ENCODE data around the gene KCTD1. TPM values are rescaled to one million over a fixed set of nuclear protein-coding genes. Genes with fewer than 3 reads are reported as not detected.

KCTD1 gene
- total RNA-seq, 1 donor from 2014 or later = 31.8 TPM

- peaks cover 39% of the 10 kb centered on the region for H3K4me1 ChIP-seq (ENCODE audit: insufficient read depth, low read length)
- H3K4me3 ChIP-seq (ENCODE audit: insufficient read depth, low read depth, low read length) = no peak overlapping the region
- no peak overlapping the region for H3K9ac ChIP-seq (ENCODE audit: low read length)
- H2AFZ ChIP-seq (ENCODE audit: low read depth, low read length) = no peak overlapping the region
- TF ChIP-seq, protein P1, sequence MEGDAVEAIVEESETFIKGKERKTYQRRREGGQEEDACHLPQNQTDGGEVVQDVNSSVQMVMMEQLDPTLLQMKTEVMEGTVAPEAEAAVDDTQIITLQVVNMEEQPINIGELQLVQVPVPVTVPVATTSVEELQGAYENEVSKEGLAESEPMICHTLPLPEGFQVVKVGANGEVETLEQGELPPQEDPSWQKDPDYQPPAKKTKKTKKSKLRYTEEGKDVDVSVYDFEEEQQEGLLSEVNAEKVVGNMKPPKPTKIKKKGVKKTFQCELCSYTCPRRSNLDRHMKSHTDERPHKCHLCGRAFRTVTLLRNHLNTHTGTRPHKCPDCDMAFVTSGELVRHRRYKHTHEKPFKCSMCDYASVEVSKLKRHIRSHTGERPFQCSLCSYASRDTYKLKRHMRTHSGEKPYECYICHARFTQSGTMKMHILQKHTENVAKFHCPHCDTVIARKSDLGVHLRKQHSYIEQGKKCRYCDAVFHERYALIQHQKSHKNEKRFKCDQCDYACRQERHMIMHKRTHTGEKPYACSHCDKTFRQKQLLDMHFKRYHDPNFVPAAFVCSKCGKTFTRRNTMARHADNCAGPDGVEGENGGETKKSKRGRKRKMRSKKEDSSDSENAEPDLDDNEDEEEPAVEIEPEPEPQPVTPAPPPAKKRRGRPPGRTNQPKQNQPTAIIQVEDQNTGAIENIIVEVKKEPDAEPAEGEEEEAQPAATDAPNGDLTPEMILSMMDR (IDR thresholded peaks at IDR 0.05; ENCODE audit: insufficient read depth, low read depth, low read length) = no peak
- TF ChIP-seq EZH2 (IDR thresholded peaks at IDR 0.05; ENCODE audit: insufficient read depth, low read length) = no peak
- H3K36me3 Mint-ChIP-seq (ENCODE audit: low read depth, unreplicated experiment) = peaks cover 2% of the 10 kb centered on the region
- no peaks in the 10 kb centered on the region for H4K20me1 ChIP-seq (ENCODE audit: insufficient read depth, low read length)
- no peaks in the 10 kb centered on the region for H3K27me3 ChIP-seq (ENCODE audit: insufficient read depth, low read length)
- no peak overlapping the region for H3K27ac ChIP-seq (ENCODE audit: low read depth, low read length)
- no peaks in the 10 kb centered on the region for H3K27me3 Mint-ChIP-seq (ENCODE audit: low read depth, unreplicated experiment)
- H3K4me2 ChIP-seq (ENCODE audit: low read length) = no peak overlapping the region
- H3K36me3 ChIP-seq (ENCODE audit: insufficient read depth, low read length) = no peaks in the 10 kb centered on the region
- H3K9me3 Mint-ChIP-seq (ENCODE audit: unreplicated experiment) = no peaks in the 10 kb centered on the region
- DNase-seq (ENCODE audit: low read depth) (no peak), FAIRE-seq (no peak)
- H3K27ac Mint-ChIP-seq (ENCODE audit: unreplicated experiment) = no peak overlapping the region
- H3K4me1 Mint-ChIP-seq (ENCODE audit: low read depth, unreplicated experiment) = peaks cover 30% of the 10 kb centered on the region
- no peaks in the 10 kb centered on the region for H3K9me3 ChIP-seq (ENCODE audit: insufficient read depth, low read depth, low read length)
- no peak overlapping the region for H3K4me3 Mint-ChIP-seq (ENCODE audit: unreplicated experiment)
- H3K79me2 ChIP-seq (ENCODE audit: insufficient read depth, low read length) = no peaks in the 10 kb centered on the region
These were observed 65.8 kb downstream of the KCTD1 start for GRCh38 chr18:26482569-26482968.

DNA sequence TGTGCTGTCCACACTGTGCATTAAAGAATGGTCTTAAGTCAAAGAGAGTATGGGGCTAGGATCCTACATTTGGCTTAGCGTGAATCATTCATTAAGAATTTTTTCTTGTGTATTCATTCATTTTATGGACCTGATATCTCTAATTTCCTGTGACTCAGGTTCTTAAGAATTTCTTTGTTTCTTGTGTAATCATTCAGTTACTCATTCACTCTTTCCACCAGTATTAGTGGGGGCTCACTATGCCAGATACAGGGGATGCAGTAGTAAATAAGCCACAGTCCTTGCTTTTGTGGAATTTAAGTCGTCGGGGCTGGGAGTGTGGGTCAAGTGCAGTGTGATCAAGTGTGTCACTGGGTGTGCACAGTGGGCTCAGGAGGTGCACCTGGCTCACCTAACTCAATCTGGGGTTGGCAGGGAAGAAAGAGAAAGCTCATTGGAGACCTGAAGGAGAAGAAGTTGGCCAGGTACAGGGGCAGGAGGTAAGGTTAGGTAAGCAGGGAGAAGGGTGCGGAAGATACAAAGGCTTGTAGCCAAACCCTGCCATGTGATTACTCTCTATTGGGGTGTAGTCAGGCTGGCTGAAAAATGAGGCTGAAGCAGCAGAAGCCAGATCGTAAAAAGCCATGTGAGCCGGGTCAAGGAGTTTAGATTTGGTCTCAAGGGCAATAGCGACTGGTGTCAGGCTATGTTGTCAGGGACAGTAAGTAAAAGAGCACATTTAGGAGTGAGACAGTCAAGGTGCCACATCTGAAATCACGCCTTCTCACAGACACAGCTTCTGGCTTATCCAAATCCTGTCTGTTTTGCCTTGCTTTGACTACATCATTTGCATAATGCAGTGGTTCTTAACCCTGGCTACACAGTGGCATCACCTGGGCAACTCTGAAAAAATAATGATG lies 67.2 kb downstream of the KCTD1 start:
- H3K9ac ChIP-seq (ENCODE audit: low read length) = peak overlapping the region; percentile 53
- no peaks in the 10 kb centered on the region for H3K79me2 ChIP-seq (ENCODE audit: insufficient read depth, low read length)
- H3K27ac Mint-ChIP-seq (ENCODE audit: unreplicated experiment) = peak overlapping the region; percentile 91
- no peaks in the 10 kb centered on the region for H4K20me1 ChIP-seq (ENCODE audit: insufficient read depth, low read length)
- peak overlapping the region; percentile 71 for H3K4me2 ChIP-seq (ENCODE audit: low read length)
- no peaks in the 10 kb centered on the region for H3K9me3 Mint-ChIP-seq (ENCODE audit: unreplicated experiment)
- no peaks in the 10 kb centered on the region for H3K9me3 ChIP-seq (ENCODE audit: insufficient read depth, low read depth, low read length)
- no peak overlapping the region for H3K4me3 ChIP-seq (ENCODE audit: insufficient read depth, low read depth, low read length)
- DNase-seq (ENCODE audit: low read depth) = peak; percentile 99
- peak overlapping the region; percentile 5 for H3K4me3 Mint-ChIP-seq (ENCODE audit: unreplicated experiment)
- FAIRE-seq = peak; percentile 37
- no peak for TF ChIP-seq EZH2 (IDR thresholded peaks at IDR 0.05; ENCODE audit: insufficient read depth, low read length)
- TF ChIP-seq, protein P1 (IDR thresholded peaks at IDR 0.05; ENCODE audit: insufficient read depth, low read depth, low read length) = no peak
- H3K4me1 ChIP-seq (ENCODE audit: insufficient read depth, low read length) = peaks cover 39% of the 10 kb centered on the region
- H3K27me3 ChIP-seq (ENCODE audit: insufficient read depth, low read length) = no peaks in the 10 kb centered on the region
- H3K4me1 Mint-ChIP-seq (ENCODE audit: low read depth, unreplicated experiment) = peaks cover 31% of the 10 kb centered on the region
- no peaks in the 10 kb centered on the region for H3K27me3 Mint-ChIP-seq (ENCODE audit: low read depth, unreplicated experiment)
- H3K27ac ChIP-seq (ENCODE audit: low read depth, low read length) = peak overlapping the region; percentile 87
- no peak overlapping the region for H2AFZ ChIP-seq (ENCODE audit: low read depth, low read length)
- peaks cover 2% of the 10 kb centered on the region for H3K36me3 Mint-ChIP-seq (ENCODE audit: low read depth, unreplicated experiment)
- no peaks in the 10 kb centered on the region for H3K36me3 ChIP-seq (ENCODE audit: insufficient read depth, low read length)

DNA sequence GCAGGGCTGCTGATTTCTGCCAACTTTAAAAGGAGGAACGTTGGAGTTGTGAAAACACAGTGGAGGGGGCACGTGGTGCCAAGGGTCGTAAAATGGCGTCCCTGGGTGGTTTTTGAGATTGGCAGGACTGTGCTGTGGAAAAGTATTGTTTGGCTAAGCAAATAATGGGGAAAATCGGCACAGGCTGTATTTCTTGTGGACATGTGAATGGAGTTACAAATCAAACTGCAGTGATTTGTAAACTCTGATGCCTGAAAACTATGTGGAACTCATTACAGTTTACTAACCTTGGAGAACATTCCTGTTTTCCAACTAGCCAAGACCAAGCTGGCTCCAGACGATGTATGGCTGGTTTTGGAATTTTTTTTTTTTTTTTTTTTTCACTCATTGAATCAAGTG lies 68.7 kb downstream of the KCTD1 start:
- H3K4me3 ChIP-seq (ENCODE audit: insufficient read depth, low read depth, low read length) = peak overlapping the region; percentile 21
- no peaks in the 10 kb centered on the region for H3K27me3 ChIP-seq (ENCODE audit: insufficient read depth, low read length)
- H3K36me3 Mint-ChIP-seq (ENCODE audit: low read depth, unreplicated experiment) = peaks cover 2% of the 10 kb centered on the region
- H3K79me2 ChIP-seq (ENCODE audit: insufficient read depth, low read length) = no peaks in the 10 kb centered on the region
- H3K9me3 Mint-ChIP-seq (ENCODE audit: unreplicated experiment) = no peaks in the 10 kb centered on the region
- H2AFZ ChIP-seq (ENCODE audit: low read depth, low read length) = peak overlapping the region; percentile 58
- peak overlapping the region; percentile 38 for H3K4me2 ChIP-seq (ENCODE audit: low read length)
- FAIRE-seq (no peak), DNase-seq (ENCODE audit: low read depth) (peak; percentile 36)
- no peaks in the 10 kb centered on the region for H3K36me3 ChIP-seq (ENCODE audit: insufficient read depth, low read length)
- no peaks in the 10 kb centered on the region for H4K20me1 ChIP-seq (ENCODE audit: insufficient read depth, low read length)
- H3K9me3 ChIP-seq (ENCODE audit: insufficient read depth, low read depth, low read length) = no peaks in the 10 kb centered on the region
- H3K4me1 Mint-ChIP-seq (ENCODE audit: low read depth, unreplicated experiment) = peaks cover 31% of the 10 kb centered on the region
- no peaks in the 10 kb centered on the region for H3K27me3 Mint-ChIP-seq (ENCODE audit: low read depth, unreplicated experiment)
- peaks cover 39% of the 10 kb centered on the region for H3K4me1 ChIP-seq (ENCODE audit: insufficient read depth, low read length)
- H3K9ac ChIP-seq (ENCODE audit: low read length) = peak overlapping the region; percentile 56
- H3K27ac ChIP-seq (ENCODE audit: low read depth, low read length) = peak overlapping the region; percentile 87
- H3K4me3 Mint-ChIP-seq (ENCODE audit: unreplicated experiment) = no peak overlapping the region
- no peak for TF ChIP-seq EZH2 (IDR thresholded peaks at IDR 0.05; ENCODE audit: insufficient read depth, low read length)
- TF ChIP-seq, protein P1 (IDR thresholded peaks at IDR 0.05; ENCODE audit: insufficient read depth, low read depth, low read length) = no peak
- H3K27ac Mint-ChIP-seq (ENCODE audit: unreplicated experiment) = peak overlapping the region; percentile 68

All from astrocyte (in vitro differentiated cells and primary cell).